Measurements from ENCODE around the gene CYREN.

The CYREN gene

DNA sequence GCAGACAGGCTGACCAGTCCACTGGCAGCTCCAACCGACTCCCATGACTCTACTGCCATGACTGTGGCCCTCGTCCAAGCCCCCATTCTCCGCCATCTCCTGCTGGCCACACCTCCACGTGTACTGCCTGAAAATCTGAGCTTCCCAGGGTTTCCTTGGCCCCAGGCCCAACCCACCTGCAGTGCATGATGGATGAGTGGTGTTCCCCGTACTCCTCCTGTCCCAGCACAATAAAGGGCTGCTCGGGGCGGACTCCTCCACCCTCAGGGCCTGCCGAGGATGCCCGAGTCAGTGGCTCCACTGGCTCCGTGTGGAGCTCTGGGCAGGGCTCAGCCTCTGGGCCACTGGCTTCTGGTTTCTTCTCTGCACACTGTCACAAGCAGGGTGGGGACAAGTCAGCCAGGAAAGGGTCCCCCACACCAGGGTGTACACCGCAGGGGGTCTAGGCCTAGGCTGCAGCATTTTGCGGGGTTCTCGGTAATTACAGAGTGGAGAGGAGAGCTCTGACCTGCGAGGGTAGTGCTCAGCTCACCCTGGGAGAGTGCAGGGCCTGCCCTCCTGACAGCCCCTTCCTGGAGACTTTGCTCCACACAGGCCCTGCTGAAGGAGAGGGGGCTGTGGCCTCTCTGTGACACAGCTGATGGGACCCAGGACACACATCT, 25.6 kb upstream of the CYREN start:
- DNase-seq, result no peak

DNA sequence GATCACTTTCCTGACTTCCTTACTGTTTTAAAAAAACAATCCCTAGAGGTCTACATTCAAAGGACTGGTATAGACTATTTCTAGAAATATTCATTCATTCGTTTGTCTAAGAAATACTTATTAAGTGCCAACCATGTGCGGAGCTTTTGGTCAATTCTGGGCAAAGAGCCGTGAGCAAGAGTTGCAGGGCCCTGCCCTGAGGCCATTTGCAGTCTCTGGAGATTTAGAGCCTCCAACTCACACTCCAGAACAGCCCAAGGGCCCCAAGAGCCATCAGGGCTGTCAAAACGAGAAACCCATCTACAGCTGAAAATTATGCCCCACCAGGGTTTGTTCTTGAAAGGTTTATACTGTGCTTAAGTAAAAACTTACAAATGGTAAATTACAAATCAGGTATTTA, 24.6 kb upstream of the CYREN start:
- DNase-seq, result no peak

DNA sequence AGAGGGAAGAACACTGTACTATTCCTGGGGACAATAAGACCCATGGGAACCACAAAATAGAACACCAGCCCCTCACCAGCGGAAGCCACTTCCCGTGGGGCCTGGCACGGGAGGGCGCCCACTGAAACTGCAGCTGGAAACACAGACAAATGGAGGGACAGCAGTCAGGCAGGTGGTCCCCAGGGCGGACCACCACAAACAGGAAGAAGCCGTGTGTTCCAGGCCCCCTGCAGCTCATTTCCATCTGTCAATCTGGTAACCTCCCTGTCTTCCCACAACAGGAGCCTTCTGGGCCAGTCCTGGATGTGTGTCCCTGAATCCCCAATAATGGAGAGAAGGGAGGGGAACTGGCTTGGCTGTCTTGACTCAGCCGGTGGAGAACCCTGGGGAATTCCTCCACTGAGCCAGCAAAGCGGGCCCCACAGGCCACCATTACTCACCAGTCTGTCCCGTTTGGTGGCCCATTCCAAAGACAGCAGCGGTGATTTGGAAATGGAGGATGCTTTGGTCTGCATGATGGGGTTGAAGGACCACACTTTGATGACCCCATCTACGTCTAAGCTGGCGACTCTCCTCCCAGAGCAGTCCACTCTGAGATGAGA, 24.1 kb upstream of the CYREN start:
- DNase-seq, result no peak

DNA sequence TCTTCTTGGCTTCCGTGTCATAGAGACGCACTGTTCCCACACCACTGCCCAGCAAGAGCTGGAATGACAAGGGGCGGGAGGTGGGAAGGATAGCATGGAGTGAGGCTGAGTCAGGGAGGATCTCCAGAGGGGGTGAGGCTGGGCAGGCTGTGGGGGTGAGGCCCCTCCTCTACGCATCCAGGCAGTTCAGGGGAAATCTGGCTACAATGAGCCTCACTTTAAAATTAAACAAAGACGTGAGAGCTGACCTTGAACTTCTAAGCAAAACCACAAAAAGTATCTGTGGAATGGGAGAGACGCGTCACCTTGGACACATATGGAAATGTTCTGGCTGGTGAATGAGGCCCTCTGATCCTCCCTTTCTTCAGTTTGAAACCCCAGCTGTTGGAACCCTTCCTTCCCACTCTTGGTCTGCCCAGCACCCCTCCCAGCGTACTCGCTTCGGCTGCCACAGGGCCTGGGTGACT, 23.1 kb upstream of the CYREN start:
- DNase-seq, result no peak

DNA sequence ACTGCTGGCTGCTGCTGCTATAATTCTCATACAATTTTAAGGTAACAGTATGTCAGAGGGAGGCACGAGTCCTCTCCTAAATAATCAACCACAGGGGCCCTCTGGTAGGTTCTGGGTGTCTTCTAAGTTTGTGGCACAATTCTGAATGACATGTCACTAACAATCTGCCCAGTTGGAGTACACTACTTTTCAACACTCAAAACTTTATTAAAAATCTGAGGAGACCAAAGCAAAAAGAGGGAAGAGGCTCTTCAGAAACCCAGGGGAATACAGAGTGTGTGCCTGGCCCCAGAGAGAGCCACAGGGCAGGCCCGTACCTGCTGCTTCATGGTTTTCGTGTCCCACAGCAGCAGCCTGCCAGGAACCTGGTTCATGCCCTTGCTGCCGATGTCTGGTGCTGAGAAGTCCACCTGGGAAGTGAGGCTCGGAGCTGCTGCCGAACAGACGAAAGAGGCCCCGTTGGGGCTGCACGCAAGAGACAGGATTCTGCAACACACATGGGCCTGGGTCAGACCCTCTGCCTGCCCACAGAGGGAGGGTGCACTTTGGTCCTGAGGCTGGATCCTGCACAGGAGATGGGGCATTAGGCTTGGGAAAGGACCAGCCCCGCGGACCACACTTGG, 22.5 kb upstream of the CYREN start:
- DNase-seq, result no peak

DNA sequence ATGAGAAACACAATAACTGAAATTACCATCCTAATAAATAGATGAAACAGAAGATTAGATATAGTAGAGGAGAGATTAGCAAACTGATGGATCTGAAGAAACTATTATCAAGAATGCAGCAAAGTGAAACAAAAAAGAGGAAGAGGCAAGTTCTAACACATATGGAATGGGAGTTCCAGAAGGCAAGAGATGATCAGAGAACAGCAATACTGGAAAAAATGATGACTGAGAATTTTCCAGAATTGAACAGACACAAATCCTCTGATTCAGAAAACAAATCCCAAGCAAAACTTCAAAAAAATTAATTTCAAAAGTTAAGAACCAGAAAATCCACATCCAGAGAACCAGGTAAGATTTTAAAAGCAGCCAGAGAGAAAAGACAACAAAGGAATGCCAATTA, 20.2 kb upstream of the CYREN start:
- no peak for DNase-seq

DNA sequence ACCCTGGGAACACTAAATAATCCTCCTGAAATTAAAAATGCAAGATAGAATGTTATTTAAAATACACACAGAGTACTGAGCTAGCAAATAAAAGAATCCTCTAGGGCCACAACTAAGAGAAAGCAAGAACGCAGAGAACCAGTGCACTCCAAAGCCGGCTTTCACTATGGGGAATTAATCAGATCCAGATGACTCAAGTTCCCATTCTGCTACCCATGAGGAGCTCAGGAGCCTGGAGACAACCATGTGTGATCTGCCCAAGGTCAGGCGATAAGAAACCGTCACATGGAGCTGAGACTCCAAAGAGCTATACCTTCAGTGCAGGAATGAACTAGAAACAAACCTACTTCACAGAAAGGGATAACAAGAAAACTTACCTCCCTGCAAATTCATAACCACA, 19.5 kb upstream of the CYREN start:
- DNase-seq, result no peak

DNA sequence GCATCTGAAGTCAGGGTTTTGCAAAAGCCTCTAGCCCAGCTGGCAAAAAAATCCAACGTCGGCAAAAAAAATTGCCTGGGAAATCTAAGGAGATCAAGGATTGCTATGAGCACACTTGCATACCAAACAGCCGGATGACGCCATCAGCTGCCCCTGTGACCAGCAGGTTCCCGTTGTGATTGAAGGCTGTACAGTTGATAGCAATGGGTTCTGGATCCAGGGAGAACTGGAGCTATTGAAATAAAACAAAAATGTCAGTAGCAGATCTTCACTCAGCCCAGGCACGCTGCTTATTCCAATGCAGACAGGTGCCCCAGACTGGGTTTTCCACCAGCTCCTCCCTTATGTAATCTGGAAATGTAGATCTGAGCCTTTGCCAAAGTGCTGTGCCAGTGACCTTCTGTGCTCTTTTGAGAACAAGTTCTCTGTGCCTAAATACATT, 18.7 kb upstream of the CYREN start:
- DNase-seq, result no peak

DNA sequence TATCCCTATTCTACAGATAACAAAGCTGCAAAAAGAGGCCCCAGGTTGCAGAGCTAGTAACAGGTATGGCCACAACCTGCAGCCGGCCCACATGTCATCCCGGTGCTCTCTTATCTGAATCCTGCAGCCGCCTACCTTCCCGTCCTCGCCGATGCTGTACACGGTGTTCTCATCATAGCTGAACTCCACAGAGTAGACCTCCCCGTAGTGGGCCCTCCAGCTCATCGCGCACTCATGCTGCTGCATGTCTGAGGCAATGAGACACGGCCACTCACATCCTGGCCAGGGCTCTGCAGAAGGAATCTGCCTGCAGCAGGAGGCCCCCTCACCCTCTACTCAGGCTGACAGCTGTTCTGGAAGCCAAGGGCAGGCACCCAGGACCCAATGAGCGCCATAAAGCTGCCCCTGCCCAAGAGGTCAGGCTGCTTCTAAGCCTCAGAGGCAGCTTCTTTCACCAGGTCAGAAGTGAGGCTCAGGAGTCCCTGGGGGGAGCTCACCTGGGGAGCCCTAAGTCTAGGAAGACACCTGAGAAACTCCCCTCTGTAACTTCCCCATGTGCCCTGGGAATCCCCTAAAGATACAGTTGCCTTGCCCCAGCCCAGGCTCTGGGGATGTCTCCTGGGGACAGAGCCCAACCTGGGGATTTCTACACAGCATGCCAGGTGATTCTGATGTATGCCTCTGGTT, 17.9 kb upstream of the CYREN start:
- DNase-seq, result no peak

DNA sequence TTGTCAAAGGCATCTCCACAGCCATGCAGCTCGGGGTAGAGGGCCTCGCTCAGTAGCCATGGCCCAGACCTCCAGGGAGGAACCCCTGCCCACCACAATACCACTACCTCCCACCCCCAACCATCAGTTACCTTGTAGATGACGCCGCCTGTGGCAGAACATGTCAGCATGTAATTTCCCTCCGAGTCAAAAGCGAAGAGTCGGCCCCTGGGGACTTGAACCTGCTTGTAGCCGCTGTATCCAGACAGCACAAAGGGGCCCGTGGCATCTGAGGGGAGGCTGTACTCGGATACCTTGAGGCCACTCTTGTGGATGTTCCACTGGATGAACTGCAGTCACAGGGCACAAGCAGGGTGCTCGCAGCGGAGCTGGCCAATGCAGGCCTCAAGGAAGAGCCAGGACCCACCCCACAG, 16.3 kb upstream of the CYREN start:
- DNase-seq, result no peak

DNA sequence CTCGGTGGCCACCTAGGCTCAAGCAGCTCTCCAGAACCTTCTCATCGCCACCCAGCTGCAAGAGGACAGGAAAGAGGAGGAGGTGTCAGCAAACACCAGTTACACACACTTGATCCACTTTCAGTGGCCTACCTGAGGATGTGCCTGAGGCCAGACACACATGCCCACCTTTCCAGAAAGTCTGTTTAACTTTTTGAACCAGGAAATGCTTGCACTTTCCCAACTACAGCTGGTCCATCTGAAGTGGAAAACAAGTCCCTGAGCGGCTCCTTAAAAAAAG, 15.7 kb upstream of the CYREN start:
- no peak for DNase-seq

DNA sequence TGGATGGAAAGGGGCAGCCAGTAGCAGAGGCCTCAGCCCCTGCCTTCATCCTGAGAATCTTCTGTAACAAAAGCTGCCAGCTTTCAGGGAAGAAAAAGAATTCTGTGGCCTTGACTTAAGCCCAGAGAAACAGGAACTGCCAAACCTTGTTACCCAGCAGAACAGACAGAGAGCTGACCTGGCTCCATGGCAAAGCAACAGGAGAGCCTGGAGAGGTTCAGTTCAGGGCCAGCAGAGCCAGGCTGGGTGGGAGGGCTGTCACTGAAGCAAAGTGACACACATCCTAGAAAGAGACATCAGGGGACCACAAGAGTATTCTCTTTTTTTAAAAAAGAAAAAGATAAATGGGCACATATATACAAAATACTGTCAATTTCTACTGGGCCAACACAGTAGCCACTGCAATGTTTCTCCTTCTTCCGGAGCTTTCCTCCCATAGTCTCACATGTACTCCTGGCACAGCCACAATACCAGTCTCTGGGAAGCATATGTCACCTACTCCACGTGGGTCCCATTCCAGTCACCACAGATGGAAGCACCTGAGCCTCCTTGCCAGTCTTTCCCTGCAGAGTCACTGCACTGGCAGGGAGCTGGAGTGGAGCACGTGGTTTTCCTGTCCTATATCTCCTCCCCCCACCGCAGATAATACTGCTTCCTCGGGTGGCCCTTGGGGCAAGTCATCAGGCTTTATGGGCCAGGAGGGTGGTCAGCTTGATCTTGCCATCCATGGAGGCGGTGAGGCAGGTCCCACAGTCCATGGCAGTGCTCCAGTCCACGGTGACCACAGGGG, 15.2 kb upstream of the CYREN start:
- DNase-seq, result no peak

DNA sequence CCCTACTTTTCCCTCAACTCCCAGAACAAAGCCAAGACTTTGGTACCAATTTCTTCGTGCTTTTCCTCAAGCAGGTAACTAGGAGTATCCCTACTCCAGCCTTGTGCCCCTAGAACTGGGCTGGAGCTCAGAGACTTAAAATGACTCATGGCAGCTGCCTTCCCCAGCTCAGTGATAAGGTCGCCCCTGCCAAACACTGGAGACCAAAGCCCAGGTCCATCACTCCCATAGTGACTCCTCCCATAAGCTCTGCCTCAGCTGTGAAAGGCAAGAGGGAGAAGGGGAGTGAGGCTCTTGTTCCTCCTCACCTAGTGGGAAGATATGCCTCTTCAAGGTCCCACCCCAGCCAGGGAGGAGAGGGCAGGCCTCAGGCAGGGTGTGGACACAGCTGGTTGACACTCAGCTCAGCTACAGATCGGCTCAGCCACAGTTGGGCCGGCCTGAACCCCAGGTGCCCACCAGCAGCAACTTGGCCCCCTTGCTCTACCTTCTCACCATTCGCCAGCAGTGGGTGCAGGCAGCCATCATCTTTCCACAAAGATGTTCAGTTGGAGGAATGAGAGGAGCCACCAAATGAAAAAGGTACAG, 13.8 kb upstream of the CYREN start:
- no peak for DNase-seq

DNA sequence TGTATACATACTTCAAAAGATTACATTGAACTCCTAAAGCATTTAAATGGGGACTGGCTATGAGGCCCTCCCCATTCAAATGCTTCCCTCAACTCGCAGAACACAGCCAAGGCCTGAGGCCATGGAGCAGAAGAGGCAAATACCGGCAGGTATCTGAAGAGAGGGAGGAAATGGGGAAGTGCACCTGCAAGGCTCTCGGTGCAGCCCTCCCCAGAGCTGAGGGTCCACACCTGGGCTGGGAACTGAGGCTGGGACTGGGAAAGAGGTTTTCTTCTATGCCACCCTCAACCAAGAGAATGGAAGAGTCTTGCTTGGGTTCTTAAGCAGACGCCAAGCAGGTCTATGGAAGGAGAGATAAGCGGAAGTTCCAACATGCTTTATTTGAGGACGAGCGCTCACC, 13.0 kb upstream of the CYREN start:
- DNase-seq, result no peak

DNA sequence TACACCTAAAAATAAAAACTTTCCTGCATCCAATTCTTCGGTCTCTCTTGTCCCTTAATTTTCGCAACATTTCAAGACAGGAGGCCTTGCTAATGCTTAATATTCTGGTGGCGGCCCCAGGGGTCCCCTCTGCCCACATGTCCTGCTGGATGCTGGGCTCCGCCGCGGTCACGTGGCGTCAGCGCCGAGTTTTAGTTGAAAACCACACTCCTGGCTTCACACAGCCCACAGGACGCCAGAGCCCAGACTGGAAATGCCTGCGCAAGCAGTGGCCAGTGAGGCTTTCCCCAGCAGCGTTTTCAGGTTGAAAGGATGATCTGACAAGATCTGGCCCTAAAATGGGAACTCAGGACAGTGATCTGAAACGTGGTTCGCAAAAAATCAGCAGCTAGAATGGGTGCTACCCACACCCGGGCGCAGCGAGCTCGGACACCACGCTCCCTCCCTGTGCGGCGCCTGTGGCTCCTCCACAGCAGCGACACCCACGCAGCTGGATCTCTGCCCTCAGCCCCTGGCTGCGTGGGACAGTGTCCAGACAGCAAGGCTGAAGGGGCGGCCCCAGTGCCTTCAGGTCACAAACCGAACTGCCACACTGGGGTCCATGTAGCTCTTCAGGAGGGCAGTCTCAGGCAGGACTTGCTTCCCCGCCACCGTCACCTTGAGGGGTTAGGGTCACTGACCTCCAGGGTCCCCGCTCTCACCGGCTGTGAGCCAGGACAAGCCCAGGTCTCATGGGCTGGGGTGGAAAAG, 11.6 kb upstream of the CYREN start:
- DNase-seq, result no peak

DNA sequence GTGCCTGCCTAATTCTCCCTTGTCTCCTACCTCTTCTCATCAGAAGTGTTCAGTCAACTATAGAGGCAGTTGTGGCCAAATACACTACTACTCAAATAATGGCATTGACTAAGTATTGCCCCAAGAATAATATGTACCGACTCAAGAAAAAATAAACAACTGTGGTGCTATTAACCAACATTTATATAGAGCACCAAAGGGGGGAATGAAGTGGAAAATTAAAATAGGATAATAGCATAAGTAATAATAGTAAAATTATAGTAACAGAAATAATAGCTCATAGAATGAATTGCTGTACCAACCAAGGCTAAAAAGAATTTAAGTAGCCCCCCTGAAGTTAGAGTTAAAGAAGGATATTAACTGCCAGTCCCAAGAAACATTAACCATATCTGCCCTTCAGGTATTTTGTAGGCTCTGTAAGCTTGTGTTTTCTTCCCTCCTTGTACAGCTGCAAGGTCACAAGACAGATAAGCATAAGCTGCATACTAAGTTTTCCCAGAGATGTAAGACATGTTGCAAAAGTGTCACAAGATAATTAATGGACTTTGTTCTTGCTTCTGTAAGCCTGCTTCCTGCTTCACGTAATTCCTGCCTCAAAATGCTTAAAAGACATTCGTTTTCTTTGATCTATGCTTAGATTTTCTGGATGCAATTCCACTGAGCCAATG, 10.9 kb upstream of the CYREN start:
- DNase-seq, result no peak

DNA sequence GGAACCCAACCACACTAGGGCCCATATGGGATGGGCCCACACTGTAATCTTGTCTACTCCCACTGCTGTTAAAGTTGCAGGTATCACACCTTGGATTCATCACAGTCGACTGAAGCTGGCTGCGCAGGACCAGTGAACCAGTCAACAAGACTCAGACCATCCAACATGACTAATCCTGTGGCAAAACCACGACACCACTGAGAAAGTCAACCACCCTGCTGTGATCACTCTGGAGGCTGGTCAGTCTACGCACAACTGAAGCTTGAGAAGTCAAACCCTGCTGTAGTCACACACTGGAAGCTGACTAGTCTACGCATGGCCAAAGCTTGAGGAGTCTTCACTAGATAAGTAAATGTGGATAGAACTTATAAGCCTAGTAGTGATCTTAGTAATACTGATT, 9.6 kb upstream of the CYREN start:
- no peak for DNase-seq

DNA sequence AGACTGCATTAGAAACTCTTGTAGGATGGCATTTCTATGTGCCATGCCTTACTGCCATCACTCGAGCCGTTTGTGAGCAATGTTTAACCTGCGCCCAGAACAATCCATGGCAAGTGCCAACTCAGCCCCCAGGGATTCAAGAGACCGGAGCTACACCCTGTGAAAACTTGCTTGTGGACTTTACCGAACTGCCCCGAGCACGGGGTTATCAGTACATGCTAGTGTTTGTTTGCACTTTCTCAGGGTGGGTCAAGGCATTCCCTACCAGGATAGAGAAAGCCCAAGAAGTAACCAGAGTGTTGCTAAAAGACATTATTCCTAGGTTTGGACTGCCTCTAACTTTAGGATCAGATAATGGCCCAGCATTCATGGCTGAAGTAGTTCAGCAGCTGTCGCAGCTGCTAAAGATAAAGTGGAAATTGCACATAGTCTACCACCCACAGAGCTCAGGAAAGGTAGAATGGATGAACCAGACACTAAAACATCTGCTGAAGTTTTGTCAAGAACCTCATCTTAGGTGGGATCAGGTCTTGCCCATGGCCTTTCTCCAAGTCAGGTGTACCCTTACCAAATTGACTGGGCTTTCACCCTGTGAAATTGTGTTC, 8.9 kb upstream of the CYREN start:
- DNase-seq, result no peak

DNA sequence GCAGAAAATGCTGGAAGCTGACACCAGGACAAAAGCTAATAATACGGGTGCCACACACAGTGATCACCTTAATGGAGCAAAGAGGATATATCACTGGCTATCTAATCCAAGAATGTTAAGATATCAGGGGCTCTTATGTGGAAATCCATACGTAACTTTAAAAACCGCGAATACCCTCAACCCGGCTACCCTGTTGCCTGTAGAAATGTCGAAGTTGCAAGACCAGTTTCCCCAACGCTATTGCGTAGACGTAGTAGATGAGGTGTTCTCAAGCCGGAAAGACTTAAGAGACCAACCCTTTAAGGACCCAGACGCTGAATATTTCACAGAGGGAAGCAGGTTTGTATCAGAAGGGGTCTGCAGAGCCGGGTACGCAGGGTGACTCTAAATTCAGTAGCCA, 7.9 kb upstream of the CYREN start:
- no peak for DNase-seq

DNA sequence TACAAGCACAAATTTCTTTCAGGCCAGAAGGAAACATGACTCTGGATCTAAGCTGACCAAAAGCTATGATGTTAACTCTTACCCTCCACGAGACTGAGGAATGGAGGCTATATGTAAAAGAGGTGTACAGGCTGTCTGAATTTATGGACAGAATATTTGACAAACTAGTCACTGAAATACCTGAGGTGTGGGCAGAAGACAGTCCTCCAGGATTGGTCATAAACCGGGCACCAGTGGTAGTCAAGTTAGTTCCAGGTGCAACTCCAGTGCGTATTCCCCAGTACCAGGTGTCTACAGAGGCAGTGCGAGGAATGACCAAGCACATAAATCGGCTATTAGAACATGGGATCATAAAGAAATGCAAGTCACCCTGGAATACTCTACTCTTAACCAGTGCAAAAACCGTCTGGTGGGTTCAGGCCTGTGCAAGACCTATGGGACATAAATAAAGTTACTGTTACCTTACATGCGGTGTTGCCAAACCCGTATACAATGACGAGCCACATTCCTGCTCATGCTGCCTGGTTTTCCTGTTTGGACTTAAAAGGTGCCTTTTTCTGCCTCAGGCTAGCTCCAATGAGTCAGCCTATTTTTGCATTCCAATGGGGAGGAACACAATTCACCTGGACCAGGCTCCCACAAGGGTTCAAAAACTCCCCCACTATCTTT, 6.7 kb upstream of the CYREN start:
- no peak for DNase-seq

DNA sequence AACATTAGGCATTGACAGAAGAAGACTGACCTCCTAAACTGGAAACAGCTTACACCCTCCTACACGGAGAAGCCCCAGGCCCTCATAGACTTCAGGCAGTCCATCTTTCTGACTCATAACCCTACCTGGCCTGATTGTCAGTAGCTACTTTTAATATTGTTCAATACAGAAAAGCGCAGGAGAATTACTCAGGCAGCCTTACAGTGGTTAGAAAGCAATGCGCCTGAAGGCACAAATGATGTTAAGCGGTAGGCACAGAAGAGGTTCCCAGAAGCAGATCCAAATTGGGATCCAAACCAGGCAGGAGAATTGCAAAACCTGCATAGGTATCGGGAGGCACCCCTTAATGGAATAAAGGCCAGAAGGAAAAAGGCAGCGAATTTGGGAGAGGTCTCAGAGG, 5.4 kb upstream of the CYREN start:
- DNase-seq, result no peak
